Inflammatory macrophage (primary cell): ENCODE results near the gene USHBP1.

ENCODE experiments used
- DNase-seq, 2 donors: peaks; one replicate each; pipeline ENCODE4 v3.0.0-alpha.2; 2020 to 2022

USHBP1 gene

DNA sequence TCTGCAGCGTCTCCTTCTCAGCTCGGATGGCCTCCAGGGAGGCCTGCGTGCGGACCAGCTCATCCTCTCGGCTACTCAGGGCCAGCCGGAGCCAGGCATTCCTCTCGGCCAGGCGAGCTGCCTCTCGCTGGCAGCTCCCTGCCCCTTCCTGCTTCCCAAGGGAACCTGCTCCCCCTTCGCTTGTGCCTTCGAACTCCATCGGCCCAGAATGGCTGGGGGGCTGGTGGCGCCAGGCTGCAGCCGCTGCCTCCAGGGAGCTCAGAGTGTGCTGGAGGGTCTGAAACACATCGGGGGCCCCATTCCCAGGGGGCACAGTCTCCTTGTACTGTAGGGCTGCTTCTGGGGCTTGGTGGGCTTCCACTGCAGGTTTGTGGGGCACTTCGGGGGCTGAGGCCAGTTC is 2.0 kb downstream of the USHBP1 start:
- no peak for DNase-seq

DNA sequence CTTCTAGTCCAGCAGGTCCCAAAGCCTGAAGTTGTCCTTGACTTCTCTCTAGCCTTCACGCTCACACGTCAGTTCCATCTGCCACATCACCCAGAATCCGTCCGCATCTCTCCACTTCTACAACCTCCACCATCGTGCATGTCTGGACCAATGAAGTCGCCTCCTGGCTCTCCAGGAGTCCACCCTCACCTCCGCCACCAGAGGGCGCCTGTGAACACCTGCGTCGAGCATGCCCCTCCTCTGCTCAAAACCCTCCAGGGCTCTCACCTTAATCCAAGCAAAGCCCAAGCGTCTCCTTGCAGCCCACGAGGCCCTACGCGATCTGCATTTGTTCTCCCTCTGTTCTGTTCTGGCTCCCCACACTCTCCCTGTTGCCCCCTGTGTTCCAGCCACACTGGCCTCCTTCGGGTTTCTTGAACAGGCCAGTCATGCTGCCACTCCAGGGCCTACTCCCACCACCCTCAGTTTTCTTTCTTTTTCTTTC is 3.7 kb downstream of the USHBP1 start:
- peak; percentile 82 to 83 for DNase-seq

DNA sequence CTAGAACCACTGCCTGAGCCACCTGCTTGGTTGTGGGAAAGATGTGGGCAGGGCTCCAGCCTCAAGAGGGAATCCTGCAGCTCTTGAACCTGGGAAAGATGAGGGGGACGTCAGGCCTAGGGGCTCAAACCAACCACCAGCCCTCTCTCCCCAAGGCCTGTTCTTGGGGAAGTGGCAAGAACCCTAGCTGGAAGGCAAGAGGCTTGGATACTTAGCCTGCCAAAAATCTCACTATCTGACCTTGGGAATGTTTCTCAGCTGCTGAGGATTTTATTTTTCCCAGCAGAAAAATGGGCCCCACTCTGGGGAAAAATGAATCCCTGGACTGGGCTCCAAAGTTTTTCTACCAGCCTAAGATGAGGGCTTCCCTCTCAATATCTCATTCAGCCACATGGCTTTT is 4.6 kb downstream of the USHBP1 start:
- DNase-seq, result no peak

GRCh38 chr19:17259118-17259780 is 5.3 kb downstream of the USHBP1 start:
- DNase-seq, result no peak

- no peak for DNase-seq
These were observed 8.4 kb downstream of the USHBP1 start for GRCh38 chr19:17256130-17256529.

- DNase-seq, result no peak
These were observed 9.4 kb downstream of the USHBP1 start for GRCh38 chr19:17255150-17255621.

DNA sequence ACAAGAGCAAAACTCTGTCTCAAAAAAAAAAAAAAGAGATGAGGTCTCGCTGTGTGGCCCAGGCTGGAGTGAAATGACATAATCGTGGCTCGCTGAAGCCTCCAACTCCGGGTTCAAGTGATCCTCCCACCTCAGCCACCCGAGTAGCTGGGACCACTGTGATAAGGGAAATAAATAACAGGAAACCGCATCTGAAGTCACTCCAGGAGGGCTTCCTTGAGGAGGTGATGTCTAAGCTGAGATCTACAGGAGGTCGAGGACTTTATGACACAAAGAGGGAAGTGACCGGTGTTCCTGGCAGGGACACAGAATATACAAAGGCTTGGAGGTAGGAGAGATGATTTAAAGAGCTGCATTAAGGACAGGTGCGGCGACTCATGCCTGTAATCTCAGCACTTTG is 9.9 kb downstream of the USHBP1 start:
- no peak for DNase-seq

DNA sequence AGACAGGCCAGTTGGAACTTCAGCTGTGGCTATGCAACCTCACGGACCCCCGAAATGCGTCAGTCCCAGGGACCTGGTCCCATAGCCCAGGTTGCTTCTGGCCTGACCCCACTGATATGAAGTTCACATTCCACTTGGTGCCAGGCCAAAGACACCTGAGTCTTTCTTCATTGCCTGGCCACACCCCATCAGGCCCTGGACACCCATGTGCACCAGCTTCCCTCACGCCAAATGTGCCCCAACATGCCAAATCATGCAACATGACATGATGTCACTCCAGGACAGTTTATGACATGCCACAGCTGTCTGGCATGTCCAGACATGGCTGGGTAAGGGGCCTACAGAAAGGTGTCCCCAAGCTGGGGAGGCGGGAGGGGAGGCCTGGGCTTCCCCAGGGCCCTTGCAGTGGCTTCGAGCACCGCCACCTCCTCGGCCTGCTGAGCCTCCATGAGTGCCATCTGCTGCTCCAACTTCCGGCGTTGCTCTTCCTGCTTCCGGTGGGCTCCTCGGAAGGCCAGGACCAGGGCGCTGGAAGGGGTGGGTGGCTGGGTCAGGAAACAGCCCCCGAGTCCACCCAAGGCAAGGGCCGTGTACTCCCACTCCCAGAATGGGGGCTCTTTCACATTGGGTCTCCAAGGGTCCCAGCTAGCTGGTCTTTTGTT is 14.5 kb downstream of the USHBP1 start:
- DNase-seq, result no peak

DNA sequence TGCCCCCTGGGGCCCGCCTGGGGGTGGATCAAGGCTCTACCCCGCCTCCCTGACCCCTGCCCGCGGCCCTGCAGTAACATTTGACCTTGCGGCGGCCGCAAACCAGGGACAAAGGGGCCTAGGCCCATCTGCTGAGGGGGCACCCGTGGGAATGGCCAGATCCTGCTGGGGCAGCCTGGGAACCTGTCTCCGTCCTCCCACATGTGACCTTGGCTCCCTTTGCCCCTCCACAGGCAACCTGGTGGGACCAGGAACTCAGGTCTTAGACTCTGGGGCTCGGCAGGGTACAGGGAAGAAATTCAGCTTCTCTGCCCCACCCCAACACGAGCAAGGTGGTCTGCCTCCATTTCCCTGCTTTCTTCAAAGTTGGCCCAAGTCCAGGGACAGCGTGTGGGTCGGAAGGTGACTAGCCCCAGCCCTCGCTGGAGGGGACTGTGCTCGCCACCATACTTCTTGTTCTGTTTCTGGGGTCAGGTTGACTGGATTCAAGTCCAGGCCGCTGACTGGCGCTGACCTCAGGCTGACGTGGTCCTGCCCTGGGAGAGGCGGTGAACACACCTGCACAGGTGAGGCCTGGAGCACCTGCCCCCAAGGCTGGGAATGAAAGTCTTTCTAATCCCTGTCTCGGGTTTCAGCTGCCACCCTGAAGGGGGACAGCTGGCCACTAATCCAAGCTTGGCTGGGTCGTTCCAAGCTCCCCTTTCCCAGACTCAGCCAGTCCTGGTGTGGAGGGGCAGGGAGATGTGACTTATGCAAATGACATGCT is 16.4 kb downstream of the USHBP1 start:
- DNase-seq, result no peak

- DNase-seq, result peak; percentile 59 to 78
These were observed 17.7 kb downstream of the USHBP1 start for GRCh38 chr19:17246681-17247425.

GRCh38 chr19:17245535-17245984 is 19.0 kb downstream of the USHBP1 start, which contains the start of gene NR2F6:
Gene NR2F6, minus strand, starts transcription at chr19:17245919. Its CDS starts 699 bp downstream, at chr19:17245220.
- DNase-seq, result no peak

DNA sequence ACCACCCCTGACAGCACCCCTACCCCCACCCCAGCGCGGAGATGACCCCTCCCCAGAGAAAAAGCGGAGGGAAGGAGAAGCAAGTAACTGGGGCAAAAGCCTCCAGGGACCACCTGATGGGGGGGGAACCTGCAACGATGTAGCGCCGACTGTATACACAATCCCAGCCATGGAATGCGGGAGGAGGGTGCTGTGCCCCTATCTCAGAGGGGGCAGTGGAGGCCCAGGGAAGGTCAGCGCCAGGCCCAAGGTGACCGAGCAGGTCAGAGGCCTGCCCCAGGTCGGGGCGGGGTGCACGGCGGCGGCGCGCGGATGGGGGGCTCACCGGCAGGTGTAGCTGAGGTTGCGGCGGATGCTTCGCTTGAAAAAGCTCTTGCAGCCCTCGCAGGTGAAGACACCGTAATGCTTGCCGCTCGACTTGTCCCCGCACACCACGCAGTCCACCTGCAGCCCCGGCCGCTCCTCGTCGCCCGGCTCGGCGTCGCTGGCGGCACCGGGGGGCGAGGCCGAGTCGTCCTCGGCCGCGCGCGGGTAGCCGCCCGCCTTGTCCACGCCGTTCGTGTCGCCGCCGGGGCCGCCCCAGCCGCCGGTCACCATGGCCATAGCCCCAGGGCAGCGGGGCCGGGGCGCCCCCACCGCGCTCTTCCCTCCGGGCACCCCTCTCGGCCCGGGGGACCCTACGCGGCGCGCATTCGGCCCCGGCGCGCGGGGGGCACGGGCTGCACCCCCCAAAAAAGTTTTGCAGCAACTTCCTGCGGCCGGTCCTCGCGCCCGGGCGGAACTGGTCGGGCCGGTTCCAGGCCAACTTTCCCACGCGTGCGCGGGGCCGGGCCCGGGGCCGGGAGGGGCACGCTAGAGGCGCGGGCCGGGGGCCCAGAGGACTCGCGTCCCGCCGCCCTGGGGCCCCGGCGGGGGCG is 19.7 kb downstream of the USHBP1 start:
- peak; percentile 16 to 31 for DNase-seq

- DNase-seq, result no peak
These were observed 20.5 kb downstream of the USHBP1 start for GRCh38 chr19:17243830-17244617.

- no peak for DNase-seq
These were observed 21.2 kb downstream of the USHBP1 start for GRCh38 chr19:17243211-17243829.

GRCh38 chr19:17242431-17243208 is 21.9 kb downstream of the USHBP1 start:
- DNase-seq, result no peak

DNA sequence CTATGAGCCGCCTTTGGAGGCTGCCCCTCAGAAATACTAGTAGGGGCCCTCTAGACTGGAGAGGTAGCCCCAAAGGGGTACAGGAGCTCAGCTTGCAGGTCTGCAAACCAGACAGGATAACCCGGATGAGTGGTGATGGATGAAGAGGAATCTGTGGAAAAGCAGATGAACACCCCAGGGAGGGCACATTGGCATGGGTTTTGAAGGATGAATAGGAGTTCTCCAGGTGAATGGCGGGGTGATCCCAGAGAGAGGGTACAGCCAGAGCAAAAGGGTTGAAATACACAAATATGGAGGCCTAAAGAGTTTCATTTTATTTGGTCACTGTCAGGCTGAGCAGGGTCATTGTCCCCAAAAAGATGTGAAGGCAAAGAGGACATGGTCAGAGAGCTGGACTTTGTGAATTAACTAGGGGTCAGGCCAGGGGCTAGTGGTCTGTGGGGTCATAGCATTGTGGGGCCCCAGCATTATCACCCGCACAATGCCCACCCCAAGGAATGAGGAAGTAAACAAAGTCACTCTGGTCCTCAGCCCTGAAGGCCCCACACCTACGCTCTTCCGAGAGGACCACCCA is 23.6 kb downstream of the USHBP1 start:
- no peak for DNase-seq

GRCh38 chr19:17240062-17240752 is 24.3 kb downstream of the USHBP1 start:
- no peak for DNase-seq
